Measurements from ENCODE around the gene IL12RB1. TPM values are rescaled to one million over a fixed set of nuclear protein-coding genes. Genes with fewer than 3 reads are reported as not detected.

Gene IL12RB1
- total RNA-seq, 2 experiments from 2014 or later: 7.7 to 41.7 TPM

DNA sequence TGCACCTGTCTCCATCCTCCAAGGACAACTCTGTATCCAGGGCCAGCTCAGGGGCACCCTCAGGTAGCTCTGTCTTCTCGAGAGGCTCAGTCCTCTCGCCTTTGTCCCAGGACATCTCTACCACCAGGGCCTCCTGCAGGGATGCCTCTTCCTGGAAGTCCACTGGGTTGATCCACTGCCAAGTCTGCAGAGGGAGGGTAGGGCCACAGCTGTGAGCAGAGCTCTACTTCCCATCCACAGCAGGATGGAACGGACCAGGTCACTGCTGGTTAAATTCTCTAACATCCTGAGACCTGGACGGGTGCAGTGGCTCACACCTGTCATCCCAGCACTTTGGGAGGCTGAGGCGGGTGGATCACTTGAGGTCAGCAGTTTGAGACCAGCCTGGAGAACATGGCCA is 26.8 kb downstream of the IL12RB1 start:
- H4K20me1 ChIP-seq (ENCODE audit: insufficient read depth, low read length): no peaks in the 10 kb centered on the region
- no TSS peak for BruUV-seq (replicated peaks)
- H3K4me2 ChIP-seq (ENCODE audit: low read length): no peak overlapping the region
- H3K4me1 ChIP-seq (ENCODE audit: insufficient read depth, low read length, poor library complexity, severe bottlenecking): peaks cover 17% of the 10 kb centered on the region
- H3K27ac ChIP-seq (ENCODE audit: low read depth, low read length, poor library complexity, severe bottlenecking): no peak overlapping the region
- ChIA-PET POLR2A (interaction anchor here (0.7 to 1.1 kb wide), 3 partner anchors 16 to 58 kb away, joined by 3 read pairs; no protein-coding TSS in a partner anchor), CTCF (ENCODE audit: unreplicated experiment) (interaction anchor here (0.6 kb wide), 1 partner anchor 17 kb away, joined by 3 read pairs; no protein-coding TSS in a partner anchor)
- H3K4me3 ChIP-seq (ENCODE audit: low read depth, low read length, poor library complexity, severe bottlenecking): no peak overlapping the region
- no peaks in the 10 kb centered on the region for H3K79me2 ChIP-seq (ENCODE audit: insufficient read depth, low read depth, low read length)
- H3K9me2 ChIP-seq (ENCODE audit: insufficient read depth, low read length): no peaks in the 10 kb centered on the region
- H2AFZ ChIP-seq (ENCODE audit: low read length): no peak overlapping the region
- peaks cover 22% of the 10 kb centered on the region for H3K36me3 ChIP-seq (ENCODE audit: insufficient read depth, low read length)
- DNase-seq (ENCODE audit: low spot score): no peak
- intact Hi-C loops (cut with micrococcal nuclease; ENCODE audit: unreplicated experiment): no loop called here
- no peaks in the 10 kb centered on the region for H3K9me3 ChIP-seq (ENCODE audit: low read length)
- TF ChIP-seq EZH2phosphoT487 (IDR thresholded peaks at IDR 0.05; ENCODE audit: borderline replicate concordance, low read depth, low read length): no peak
- TF ChIP-seq, protein P1, sequence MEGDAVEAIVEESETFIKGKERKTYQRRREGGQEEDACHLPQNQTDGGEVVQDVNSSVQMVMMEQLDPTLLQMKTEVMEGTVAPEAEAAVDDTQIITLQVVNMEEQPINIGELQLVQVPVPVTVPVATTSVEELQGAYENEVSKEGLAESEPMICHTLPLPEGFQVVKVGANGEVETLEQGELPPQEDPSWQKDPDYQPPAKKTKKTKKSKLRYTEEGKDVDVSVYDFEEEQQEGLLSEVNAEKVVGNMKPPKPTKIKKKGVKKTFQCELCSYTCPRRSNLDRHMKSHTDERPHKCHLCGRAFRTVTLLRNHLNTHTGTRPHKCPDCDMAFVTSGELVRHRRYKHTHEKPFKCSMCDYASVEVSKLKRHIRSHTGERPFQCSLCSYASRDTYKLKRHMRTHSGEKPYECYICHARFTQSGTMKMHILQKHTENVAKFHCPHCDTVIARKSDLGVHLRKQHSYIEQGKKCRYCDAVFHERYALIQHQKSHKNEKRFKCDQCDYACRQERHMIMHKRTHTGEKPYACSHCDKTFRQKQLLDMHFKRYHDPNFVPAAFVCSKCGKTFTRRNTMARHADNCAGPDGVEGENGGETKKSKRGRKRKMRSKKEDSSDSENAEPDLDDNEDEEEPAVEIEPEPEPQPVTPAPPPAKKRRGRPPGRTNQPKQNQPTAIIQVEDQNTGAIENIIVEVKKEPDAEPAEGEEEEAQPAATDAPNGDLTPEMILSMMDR (conservative IDR thresholded peaks at IDR 0.05; ENCODE audit: low read length): no peak

DNA sequence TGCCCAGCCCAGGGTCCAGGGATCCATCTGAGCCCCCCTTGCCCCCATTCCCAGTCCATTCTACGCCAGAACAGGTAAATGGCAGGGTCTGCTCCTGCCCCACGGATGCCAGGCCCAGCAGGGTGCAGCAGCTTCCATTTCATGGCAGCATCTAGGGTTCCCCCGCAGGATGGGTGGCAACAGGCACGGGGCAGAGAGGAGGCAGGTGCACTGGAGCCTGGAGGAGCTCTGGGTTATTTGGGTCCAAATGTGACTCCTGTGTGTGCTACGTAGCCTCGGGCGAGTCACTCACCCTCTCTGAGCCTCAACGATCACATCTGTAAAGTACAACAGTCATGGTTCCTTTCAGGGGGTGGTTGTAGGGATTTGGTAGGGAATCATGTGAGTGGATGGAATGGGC is 27.4 kb downstream of the IL12RB1 start:
- peaks cover 18% of the 10 kb centered on the region for H3K36me3 ChIP-seq (ENCODE audit: insufficient read depth, low read length)
- TF ChIP-seq, protein P1 (conservative IDR thresholded peaks at IDR 0.05; ENCODE audit: low read length): 0 out of 2 replicates have a peak, but pooled peaks have one; percentile 14
- TF ChIP-seq EZH2phosphoT487 (IDR thresholded peaks at IDR 0.05; ENCODE audit: borderline replicate concordance, low read depth, low read length): no peak
- no TSS peak for BruUV-seq (replicated peaks)
- H3K79me2 ChIP-seq (ENCODE audit: insufficient read depth, low read depth, low read length): no peaks in the 10 kb centered on the region
- peaks cover 17% of the 10 kb centered on the region for H3K4me1 ChIP-seq (ENCODE audit: insufficient read depth, low read length, poor library complexity, severe bottlenecking)
- H3K4me3 ChIP-seq (ENCODE audit: low read depth, low read length, poor library complexity, severe bottlenecking): no peak overlapping the region
- H3K27ac ChIP-seq (ENCODE audit: low read depth, low read length, poor library complexity, severe bottlenecking): no peak overlapping the region
- ChIA-PET POLR2A (interaction anchor here (0.7 to 1.1 kb wide), 3 partner anchors 15 to 58 kb away, joined by 3 read pairs; no protein-coding TSS in a partner anchor), CTCF (ENCODE audit: unreplicated experiment) (interaction anchor here (0.6 kb wide), 1 partner anchor 18 kb away, joined by 3 read pairs; no protein-coding TSS in a partner anchor)
- no peaks in the 10 kb centered on the region for H3K9me2 ChIP-seq (ENCODE audit: insufficient read depth, low read length)
- intact Hi-C loops (cut with micrococcal nuclease; ENCODE audit: unreplicated experiment): no loop called here
- no peak overlapping the region for H3K4me2 ChIP-seq (ENCODE audit: low read length)
- no peak for DNase-seq (ENCODE audit: low spot score)
- no peaks in the 10 kb centered on the region for H4K20me1 ChIP-seq (ENCODE audit: insufficient read depth, low read length)
- H2AFZ ChIP-seq (ENCODE audit: low read length): no peak overlapping the region
- H3K9me3 ChIP-seq (ENCODE audit: low read length): no peaks in the 10 kb centered on the region

Measured in OCI-LY7 (cell line).